Measurements from ENCODE around the gene RAB7A.

DNA sequence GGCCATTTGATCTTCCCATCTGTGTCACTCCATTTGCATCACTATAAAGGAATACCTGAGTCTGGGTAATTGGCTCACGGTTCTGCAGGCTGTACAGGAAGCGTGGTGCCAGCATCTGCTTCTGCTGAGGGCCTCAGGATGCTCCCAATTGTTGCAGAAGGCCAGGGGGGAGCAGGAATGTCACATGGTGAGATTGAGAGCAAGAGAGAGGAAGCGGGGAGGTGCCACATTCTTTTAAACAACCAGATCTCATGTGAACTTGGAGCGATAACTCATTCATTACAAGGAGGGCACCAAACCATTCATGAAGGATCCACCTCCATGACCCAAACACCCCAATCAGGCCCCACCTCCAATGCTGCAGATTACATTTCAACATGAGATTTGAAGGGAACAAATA, 13.1 kb upstream of the RAB7A start:
- TF ChIP-seq EZH2 (IDR thresholded peaks at IDR 0.05; ENCODE audit: borderline replicate concordance, low read depth, low read length, poor library complexity, severe bottlenecking) (no peak), CTCF (conservative IDR thresholded peaks at IDR 0.05; ENCODE audit: low read depth, low read length) (no peak)
